ENCODE data around the gene DNAJC18.

- no peak for TF ChIP-seq CTCF (IDR thresholded peaks at IDR 0.05)
- no peak for TF ChIP-seq EZH2 (IDR thresholded peaks at IDR 0.05; ENCODE audit: borderline replicate concordance, insufficient read depth, low read depth, low read length, poor library complexity, severe bottlenecking)
Observed at GRCh38 chr5:139383993-139384590, 55.2 kb downstream of the DNAJC18 start.

Data from B cell (primary cell).